ENCODE results near the gene ISL2.

Gene ISL2

DNA sequence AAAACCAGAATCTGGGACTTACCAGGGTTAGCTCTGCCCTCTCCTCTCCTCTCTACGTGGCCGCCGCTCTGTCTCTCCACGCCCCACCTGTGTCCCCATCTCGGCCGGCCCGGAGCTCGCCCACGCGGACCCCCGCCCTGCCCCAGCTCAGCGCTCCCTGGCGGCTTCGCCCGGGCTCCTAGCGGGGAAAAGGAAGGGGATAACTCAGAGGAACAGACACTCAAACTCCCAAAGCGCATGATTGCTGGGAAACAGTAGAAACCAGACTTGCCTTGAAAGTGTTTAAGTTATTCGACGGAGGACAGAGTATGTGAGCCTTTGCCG, 5.4 kb downstream of the ISL2 start:
- TF ChIP-seq, protein P1, sequence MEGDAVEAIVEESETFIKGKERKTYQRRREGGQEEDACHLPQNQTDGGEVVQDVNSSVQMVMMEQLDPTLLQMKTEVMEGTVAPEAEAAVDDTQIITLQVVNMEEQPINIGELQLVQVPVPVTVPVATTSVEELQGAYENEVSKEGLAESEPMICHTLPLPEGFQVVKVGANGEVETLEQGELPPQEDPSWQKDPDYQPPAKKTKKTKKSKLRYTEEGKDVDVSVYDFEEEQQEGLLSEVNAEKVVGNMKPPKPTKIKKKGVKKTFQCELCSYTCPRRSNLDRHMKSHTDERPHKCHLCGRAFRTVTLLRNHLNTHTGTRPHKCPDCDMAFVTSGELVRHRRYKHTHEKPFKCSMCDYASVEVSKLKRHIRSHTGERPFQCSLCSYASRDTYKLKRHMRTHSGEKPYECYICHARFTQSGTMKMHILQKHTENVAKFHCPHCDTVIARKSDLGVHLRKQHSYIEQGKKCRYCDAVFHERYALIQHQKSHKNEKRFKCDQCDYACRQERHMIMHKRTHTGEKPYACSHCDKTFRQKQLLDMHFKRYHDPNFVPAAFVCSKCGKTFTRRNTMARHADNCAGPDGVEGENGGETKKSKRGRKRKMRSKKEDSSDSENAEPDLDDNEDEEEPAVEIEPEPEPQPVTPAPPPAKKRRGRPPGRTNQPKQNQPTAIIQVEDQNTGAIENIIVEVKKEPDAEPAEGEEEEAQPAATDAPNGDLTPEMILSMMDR (IDR thresholded peaks at IDR 0.05), result no peak

DNA sequence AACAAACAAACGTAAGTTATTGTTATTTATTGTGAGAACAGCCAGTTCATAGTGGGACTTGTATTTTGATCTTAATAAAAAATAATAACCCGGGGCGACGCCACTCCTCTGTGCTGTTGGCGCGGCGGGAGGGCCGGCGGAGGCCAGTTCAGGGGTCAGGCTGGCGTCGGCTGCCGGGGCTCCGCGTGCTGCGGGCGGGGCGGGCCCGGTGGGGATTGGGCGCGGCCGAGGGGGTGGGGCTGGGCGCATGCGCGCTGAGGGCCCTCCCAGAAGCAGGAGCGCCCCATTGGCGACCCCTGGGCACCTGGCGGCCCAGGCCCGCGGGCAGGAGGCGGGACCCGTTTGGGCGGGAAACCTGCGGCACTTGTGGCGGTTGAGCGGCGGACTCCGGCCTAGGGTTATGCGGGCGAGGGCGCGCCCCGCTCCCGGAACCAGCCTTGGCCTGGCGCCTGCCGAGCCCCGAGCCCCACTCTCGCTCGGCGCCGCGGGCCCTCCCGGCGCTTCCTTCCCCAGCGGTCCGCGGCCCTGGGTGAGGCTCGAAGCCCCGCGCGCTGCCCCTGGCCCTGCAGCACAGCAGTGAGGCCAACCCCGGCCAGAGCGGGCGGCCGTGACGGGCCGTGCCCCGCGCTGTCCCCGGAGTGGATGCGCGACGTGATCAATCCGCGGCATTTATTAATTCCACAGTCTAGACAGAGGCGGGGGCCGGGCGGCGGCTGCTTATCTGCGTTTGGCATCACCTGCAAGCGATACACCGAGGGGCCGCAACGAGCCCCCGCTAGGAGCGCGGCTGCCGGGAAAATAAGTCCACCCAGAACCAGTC, 6.0 kb downstream of the ISL2 start:
- TF ChIP-seq, protein P1 (IDR thresholded peaks at IDR 0.05), result no peak

DNA sequence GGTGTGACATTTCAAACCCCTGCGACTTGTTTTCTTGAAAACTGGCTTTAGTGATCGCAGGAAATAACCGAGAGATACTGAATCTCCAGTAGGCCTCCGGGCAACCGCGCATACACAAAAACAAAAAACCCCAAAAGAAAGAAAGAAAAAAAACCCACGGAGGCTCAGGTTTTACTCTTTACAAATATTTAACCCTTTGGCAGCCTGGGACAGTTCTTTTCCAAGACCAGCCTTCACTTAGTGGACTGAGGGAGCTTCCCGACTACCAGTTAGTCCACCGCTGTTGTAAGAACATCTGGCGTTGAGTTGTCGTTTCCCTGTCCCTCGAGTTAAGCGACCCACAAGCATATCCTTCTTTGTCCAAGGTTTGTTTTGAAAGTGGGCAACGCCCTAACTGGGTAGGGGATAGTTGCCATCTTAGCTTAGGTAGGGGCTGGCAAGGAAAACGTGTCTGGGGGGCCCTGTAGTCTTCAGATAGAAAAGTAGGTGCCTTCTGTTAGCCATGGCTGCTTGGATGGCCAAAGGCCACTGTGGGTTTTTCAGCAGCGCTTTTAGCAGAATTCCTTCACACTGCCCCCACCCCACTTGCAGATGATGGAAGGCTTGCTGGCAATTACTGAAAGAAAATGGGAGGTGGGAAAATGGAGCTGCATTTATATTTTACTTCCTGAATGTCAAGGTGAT, 6.9 kb downstream of the ISL2 start:
- TF ChIP-seq, protein P1 (IDR thresholded peaks at IDR 0.05), result no peak

DNA sequence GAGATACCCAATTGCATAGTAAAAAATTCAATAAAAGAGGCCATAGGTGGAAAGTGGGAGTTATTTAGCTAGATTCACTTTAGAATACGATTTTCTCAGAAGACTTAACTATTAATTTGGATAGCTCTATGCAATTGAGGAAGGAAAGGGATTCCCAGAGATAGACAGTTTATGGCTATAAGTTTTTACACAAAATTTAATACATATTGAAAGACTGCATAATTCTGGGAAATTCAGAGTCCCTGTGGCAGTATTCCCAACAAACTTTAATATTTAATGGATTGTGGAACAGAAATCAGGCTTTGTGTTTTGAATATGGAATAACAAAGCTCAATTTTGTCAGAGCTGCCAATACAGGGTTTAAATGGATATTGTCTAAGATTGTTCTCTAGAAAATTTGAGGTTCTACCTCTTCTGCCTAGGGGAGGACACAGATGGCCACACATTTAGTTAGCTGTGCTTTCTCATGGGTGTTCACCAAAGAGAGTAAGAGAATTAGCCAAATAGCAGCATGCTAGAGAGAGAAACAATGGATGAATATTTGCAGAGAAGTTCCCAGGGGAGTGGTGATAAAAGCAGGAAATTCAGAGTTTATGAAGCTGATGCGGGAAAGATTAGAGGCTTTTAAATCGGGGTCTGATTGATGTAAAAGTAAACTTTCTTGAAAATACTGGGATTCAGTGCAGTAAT, 8.5 kb downstream of the ISL2 start:
- TF ChIP-seq, protein P1 (IDR thresholded peaks at IDR 0.05), result no peak

DNA sequence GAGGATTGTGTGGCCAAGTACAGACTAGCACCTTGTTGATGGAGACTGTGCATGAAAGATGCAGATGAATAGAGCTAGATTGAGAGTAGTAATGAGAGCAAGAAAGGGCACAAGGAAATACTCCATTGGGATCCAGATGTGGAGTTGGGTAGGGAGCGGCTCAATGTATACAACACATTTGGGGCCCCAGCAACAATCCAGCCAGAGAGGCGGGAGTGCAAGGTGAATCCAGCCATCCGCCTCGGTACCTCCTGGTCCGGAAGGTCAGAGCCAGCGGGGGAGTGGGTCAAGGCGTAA, 9.0 kb downstream of the ISL2 start:
- TF ChIP-seq, protein P1 (IDR thresholded peaks at IDR 0.05), result no peak

DNA sequence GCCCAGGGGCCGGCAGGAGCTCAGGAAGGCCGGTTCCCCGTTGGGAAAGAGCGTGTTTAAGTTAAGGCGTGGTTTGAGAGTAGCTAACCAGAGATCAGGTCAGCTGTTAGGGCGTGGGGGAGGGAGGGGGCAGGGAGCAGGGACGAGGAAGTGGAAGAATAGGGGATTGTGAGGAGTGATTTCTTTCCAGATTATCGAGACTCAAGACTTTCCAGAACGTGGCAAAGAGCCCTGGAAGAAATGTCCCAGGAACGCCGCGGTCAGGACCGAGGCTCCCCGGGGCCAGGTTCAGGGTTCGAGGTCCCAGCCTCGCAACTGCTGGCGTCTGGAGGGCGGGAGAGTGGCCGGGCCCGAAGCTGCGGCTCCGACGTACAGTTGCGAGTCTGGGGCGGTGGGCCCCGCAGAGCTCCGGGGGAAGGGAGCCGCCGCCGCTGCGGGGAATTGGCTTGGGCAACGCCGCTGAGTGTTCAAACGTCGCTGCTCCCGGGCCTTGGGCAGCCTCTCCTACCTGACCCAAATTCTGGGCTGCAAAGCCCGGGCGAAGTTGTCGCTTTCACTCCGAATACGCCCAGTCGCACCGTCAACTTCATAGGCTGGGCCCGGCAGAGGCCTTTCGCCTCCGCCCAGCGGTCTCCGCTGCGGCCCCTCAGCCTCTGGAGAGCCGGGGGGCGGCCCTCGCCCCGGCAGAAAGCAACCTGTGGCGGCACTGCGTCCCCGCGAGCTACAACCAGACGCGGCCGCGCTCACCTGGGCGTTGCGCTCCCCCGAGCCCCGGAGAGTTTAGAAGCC, 9.5 kb downstream of the ISL2 start:
- TF ChIP-seq, protein P1 (IDR thresholded peaks at IDR 0.05), result no peak

Data from LNCAP (cell line).